Heart left ventricle (tissue), 16 donors: Measurements from ENCODE around the gene UBE2QL1. TPM values are rescaled to one million over a fixed set of nuclear protein-coding genes. Genes with fewer than 3 reads are reported as not detected.
A peak's percentile ranks its signal among the peaks of the same experiment; 100 is the strongest.
"Not testable (repeated sequence)": the region's sequence is repeated elsewhere in the genome, so short reads cannot be mapped to it uniquely, and the experiment has no call there.

Experiments used
- ATAC-seq, 4 donors: fragments of 200-7000 bp; cut with Tn5 transposase; one replicate each; pipeline ENCODE4 v1.9.1; 2020 to 2022; ENCODE audit warnings: moderate library complexity in 4 of 4, mild to moderate bottlenecking in 3 of 4, moderate number of reproducible peaks in 1 of 4
- DNase-seq, 5 donors: peaks; one replicate each; pipeline ENCODE4 v3.0.0-alpha.2; 2020
- H3K27ac ChIP-seq, 12 donors: fragments of 200-600 bp; sonication (generic) in 4 of 12; one replicate each; pipeline versions ENCODE4 v1.5.0 to v1.8.0; 2016 to 2022; ENCODE audit warnings: mild to moderate bottlenecking in 2 of 12
- H3K27me3 ChIP-seq, 9 donors: fragments of 200-600 bp; sonication (generic) in 2 of 9; one replicate each; pipeline versions ENCODE4 v1.5.1 to v1.8.0; 2016 to 2022; ENCODE audit warnings: mild to moderate bottlenecking in 3 of 9
- H3K36me3 ChIP-seq, 9 donors: fragments of 200-600 bp; sonication (generic) in 2 of 9; one replicate each; pipeline versions ENCODE4 v1.5.0 to v1.8.0; 2018 to 2022; ENCODE audit warnings: mild to moderate bottlenecking in 2 of 9
- H3K4me1 ChIP-seq, 12 donors: fragments of 200-600 bp; sonication (generic) in 4 of 12; one replicate each; pipeline versions ENCODE4 v1.5.0 to v1.8.0; 2016 to 2022; ENCODE audit warnings: mild to moderate bottlenecking in 3 of 12
- H3K4me3 ChIP-seq, 12 donors: fragments of 200-600 bp; sonication (generic) in 4 of 12; one replicate each; pipeline versions ENCODE4 v1.5.0 to v1.8.0; 2017 to 2022; ENCODE audit warnings: mild to moderate bottlenecking in 9 of 12, moderate library complexity in 4 of 12
- H3K9me3 ChIP-seq, 12 donors: fragments of 200-600 bp; sonication (generic) in 4 of 12; one replicate each; pipeline versions ENCODE4 v1.5.0 to v1.8.0; 2016 to 2022; ENCODE audit warnings: mild to moderate bottlenecking in 1 of 12
- POLR2A ChIP-seq, 2 donors: fragments of 450-650 bp; IDR thresholded peaks; one replicate each; pipeline ENCODE4 v1.6.1; 2017; ENCODE audit warnings: antibody characterized with exemption in 2 of 2, mild to moderate bottlenecking in 2 of 2, moderate library complexity in 2 of 2
- WGBS, 4 donors: extraction: QIAGEN DNeasy Blood & Tissue Kit in 2 of 4; methylation state at CpG; one replicate each; pipeline versions ENCODE4 v1.1.5 to v1.1.7; 2013 to 2018; 5-methylcytosine and 5-hydroxymethylcytosine counted together
- intact Hi-C, 10 donors: fragments of 100-400 bp; cut with DNase I; formaldehyde crosslinking; loops; one replicate each; pipeline versions ENCODE4 v1.11.1 to v1.14.2; 2022
- polyA plus RNA-seq, 2 donors: library from polyadenylated mRNA; stranded (reverse); fragments of 200-250 nt; gene quantifications; one replicate each; pipeline ENCODE4 v1.2.3, GENCODE V29; 2013
- total RNA-seq, 9 donors: library from RNA; depleted of rRNA in 2 of 9; stranded (reverse); fragments of >200 nt in 2 of 9; fragmentation: NEBNext Ultra II Directional in 3 of 9; extraction: Animal tissue kit (Norgen Biotek cat#: 25700) in 3 of 9; gene quantifications; one replicate each; pipeline versions ENCODE4 v1.1.0 to v1.2.4, GENCODE V29; 2016 to 2023
- TF ChIP-seq, protein P1 (sequence below), 12 donors: fragments of 200-600 bp; sonication (generic) in 4 of 12; IDR thresholded peaks; one replicate each; pipeline versions ENCODE4 v1.5.0 to v1.8.0; 2018 to 2022; ENCODE audit warnings: antibody characterized with exemption in 12 of 12, mild to moderate bottlenecking in 5 of 12
- donor health status: ischemic (EF 13 %, LVEDD 7.1; RV severe dilation, severe dysfunction).
- donor health status: healthy with polysubstance abuse.
- donor health status: DM: no; HTN: yes; CAD: no.
- donor health status: DM: no; HTN: no; CAD: no.
- donor health status: ischemic (EF 25% LVEDD 6.9; RV normal size, moderate dysfunction).
- donor health status: ischemic (EF 25% LVEDD 5.7; RV mildly dilated, moderate dysfunction).
- donor health status: healthy.
- donor health status: DM: yes; HTN: yes; CAD: no.
- donor health status: ischemic (EF 35%, LVEDD 5.7; RV mildly dilated, moderate dysfunction).
- donor health status: nonischemic (EF 11% LVEDD 7.7; RV severe dilation, severe dysfunction).
- donor health status: DM: yes; HTN: yes; CAD: no.
- donor health status: PGD.
- donor health status: ischemic (EF 29% LVEDD 5.4; RV normal size, mild dysfunction).
- donor health status: nonischemic (EF 23%, LVEDD 6.1; RV moderate dilation, normal function).

Gene UBE2QL1
- total and polyA plus RNA-seq, 11 donors, result 9.8 to 32.0 (median 19.7) TPM

DNA sequence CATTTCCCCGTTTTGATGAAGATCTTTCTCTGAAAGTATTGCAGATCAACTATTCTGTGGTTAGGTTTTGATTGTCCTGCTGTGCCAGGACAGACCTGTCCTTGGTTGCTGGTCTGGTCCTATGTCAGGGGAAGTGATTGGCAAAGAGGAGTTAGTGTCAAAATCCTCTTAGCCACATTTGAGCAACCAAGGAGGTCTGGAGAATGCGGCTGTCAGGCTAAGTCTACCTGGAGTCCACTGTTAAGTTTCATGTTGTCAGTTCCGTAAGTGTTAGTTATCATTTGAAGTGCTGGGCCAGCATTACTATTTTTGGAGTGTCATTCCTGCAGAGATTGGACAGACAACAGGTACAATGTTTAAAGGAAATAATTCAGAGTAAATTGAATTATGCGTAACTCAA, 62.3 kb downstream of the UBE2QL1 start:
- intact Hi-C loops, result loop anchor here in 2 of 10 donors (5.0 to 10.0 kb wide), 2 partner anchors 59 to 136 kb away; partner anchors contain the start of gene MED10 (in 1 of the 2)
- no peaks in the 10 kb centered on the region for H3K27me3 ChIP-seq
- H3K4me1 ChIP-seq, result peaks cover 0 to 6% (median 0%) of the 10 kb centered on the region in 12 donors
- no peaks in the 10 kb centered on the region for H3K9me3 ChIP-seq
- no peak for ATAC-seq
- H3K36me3 ChIP-seq, result no peaks in the 10 kb centered on the region
- TF ChIP-seq, protein P1, sequence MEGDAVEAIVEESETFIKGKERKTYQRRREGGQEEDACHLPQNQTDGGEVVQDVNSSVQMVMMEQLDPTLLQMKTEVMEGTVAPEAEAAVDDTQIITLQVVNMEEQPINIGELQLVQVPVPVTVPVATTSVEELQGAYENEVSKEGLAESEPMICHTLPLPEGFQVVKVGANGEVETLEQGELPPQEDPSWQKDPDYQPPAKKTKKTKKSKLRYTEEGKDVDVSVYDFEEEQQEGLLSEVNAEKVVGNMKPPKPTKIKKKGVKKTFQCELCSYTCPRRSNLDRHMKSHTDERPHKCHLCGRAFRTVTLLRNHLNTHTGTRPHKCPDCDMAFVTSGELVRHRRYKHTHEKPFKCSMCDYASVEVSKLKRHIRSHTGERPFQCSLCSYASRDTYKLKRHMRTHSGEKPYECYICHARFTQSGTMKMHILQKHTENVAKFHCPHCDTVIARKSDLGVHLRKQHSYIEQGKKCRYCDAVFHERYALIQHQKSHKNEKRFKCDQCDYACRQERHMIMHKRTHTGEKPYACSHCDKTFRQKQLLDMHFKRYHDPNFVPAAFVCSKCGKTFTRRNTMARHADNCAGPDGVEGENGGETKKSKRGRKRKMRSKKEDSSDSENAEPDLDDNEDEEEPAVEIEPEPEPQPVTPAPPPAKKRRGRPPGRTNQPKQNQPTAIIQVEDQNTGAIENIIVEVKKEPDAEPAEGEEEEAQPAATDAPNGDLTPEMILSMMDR (IDR thresholded peaks at IDR 0.05), result no peak
- no peak for TF ChIP-seq POLR2A (IDR thresholded peaks at IDR 0.05)
- no peak overlapping the region for H3K27ac ChIP-seq
- no peak overlapping the region for H3K4me3 ChIP-seq
- no peak for DNase-seq
- WGBS, 4 donors, result 78 to 96% (median 83%) methylated on average over 4 of the region's 4 CpGs

DNA sequence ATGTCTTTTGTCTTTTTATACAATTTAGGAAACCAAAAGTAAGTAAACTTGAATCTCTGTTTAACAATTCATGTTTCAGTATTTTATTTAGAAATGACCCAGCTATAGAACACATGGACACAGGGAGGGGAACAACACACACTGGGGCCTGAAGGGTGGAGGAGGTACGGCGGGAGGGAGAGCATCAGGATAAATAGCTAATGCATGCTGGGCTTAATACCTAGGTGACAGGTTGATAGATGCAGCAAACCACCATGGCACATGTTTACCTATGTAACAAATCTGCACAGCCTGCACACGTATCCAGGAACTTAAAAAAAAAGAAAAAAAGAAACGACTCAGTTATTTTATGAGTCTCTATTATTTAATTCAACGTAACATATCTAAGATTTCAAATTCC, 67.2 kb downstream of the UBE2QL1 start:
- H3K9me3 ChIP-seq, H3K4me1 ChIP-seq, ATAC-seq, H3K4me3 ChIP-seq, H3K27me3 ChIP-seq, H3K36me3 ChIP-seq, DNase-seq, H3K27ac ChIP-seq: not testable (repeated sequence)
- intact Hi-C loops, result loop anchor here in 1 of 10 donors (10.0 kb wide), 1 partner anchor 141 kb away; the partner anchor contains the start of gene MED10
- 79 to 83% (median 82%) methylated on average over 5 of the region's 5 CpGs for whole genome bisulfite sequencing, 4 donors

DNA sequence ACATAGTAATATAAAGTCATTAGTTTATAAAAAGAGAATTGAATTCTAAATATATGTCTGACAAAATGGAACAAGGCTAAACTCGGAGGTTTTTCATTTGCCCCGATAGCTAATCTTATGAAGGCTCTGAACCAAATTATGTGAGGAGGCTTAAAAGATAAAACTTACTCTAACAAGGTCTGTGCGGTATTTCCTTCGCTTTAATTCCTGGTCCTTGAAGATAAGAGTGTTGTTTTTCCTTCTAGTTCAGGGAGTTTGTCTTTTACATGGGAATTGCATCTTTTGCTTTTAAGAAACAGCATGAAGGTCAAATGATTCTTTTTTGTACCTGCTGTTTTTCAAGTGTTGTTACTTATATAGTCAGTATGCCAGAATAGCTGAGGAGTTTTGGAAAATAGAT, 68.2 kb downstream of the UBE2QL1 start:
- no peaks in the 10 kb centered on the region for H3K9me3 ChIP-seq
- TF ChIP-seq, protein P1 (IDR thresholded peaks at IDR 0.05), result no peak
- TF ChIP-seq POLR2A (IDR thresholded peaks at IDR 0.05), result no peak
- DNase-seq (no peak), ATAC-seq (no peak)
- H3K36me3 ChIP-seq, result no peaks in the 10 kb centered on the region
- peak overlapping the region in 1 of 12 donors; percentile 61 for H3K27ac ChIP-seq
- no peaks in the 10 kb centered on the region for H3K27me3 ChIP-seq
- 27 to 55% (median 37%) methylated on average over 4 of the region's 4 CpGs for WGBS, 4 donors
- no peak overlapping the region for H3K4me3 ChIP-seq
- H3K4me1 ChIP-seq, result no peaks in the 10 kb centered on the region
- intact Hi-C loops, result loop anchor here in 1 of 10 donors (10.0 kb wide), 1 partner anchor 142 kb away; the partner anchor contains the start of gene MED10

DNA sequence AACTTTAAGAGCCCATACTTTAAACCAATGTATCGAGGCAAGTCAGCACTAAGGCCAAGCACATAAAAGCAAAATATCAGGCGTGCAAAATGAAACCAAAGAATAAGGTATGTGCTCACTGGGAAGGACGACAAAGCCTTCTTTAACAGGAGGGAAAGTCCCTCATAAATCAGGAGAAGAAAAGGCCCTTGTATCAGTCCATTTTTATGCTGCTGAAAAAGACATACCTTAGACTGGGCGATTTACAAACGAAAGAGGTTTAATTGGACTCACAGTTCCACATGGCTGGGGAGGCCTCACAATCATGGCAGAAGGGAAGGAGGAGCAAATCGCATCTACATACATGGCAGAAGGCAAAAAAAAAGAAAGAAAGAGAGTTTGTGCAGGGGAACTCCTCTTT, 68.9 kb downstream of the UBE2QL1 start:
- Histone ChIP-seq H3K4me3 (no peak overlapping the region), H3K27ac (peak overlapping the region in 1 of 12 donors; percentile 61), H3K27me3 (no peaks in the 10 kb centered on the region), H3K36me3 (no peaks in the 10 kb centered on the region), H3K9me3 (no peaks in the 10 kb centered on the region), H3K4me1 (no peaks in the 10 kb centered on the region)
- intact Hi-C loops, result loop anchor here in 1 of 10 donors (10.0 kb wide), 1 partner anchor 143 kb away; the partner anchor contains the start of gene MED10
- no peak for DNase-seq
- no peak for ATAC-seq
- TF ChIP-seq, protein P1 (IDR thresholded peaks at IDR 0.05), result no peak
- TF ChIP-seq POLR2A (IDR thresholded peaks at IDR 0.05), result no peak
- 78 to 80% (median 80%) methylated on average over 6 of the region's 6 CpGs for WGBS, 4 donors
